Hepatocyte (in vitro differentiated cells): ENCODE measurements around the gene TOB1. TPM values are rescaled to one million over a fixed set of nuclear protein-coding genes. Genes with fewer than 3 reads are reported as not detected.
A peak's percentile ranks its signal among the peaks of the same experiment; 100 is the strongest.

ENCODE experiments used
- DNase-seq: peaks from one replicate; pipeline ENCODE4 v3.0.0-alpha.2; 2016; ENCODE audit warnings: low spot score
- H2AFZ ChIP-seq: fragments of 200-600 bp; sonication (generic); 2 replicates; pipeline ENCODE4 v1.6.0; 2016; ENCODE audit warnings: antibody characterized with exemption, mild to moderate bottlenecking
- H3K27ac ChIP-seq: fragments of 200-600 bp; sonication (generic); 2 replicates; pipeline ENCODE4 v1.5.1; 2016; ENCODE audit warnings: mild to moderate bottlenecking
- H3K27me3 ChIP-seq: fragments of 200-600 bp; sonication (generic); 2 replicates; pipeline ENCODE4 v1.6.1; 2016
- H3K36me3 ChIP-seq: fragments of 200-600 bp; sonication (generic); replicated peaks from 2 replicates; pipeline ENCODE4 v1.5.1; 2016; ENCODE audit warnings: low read depth; ENCODE audit not compliant: insufficient read depth
- H3K4me1 ChIP-seq: fragments of 200-600 bp; sonication (generic); 2 replicates; pipeline ENCODE4 v1.5.1; 2016; ENCODE audit warnings: mild to moderate bottlenecking, moderate library complexity; ENCODE audit not compliant: insufficient read depth
- H3K4me2 ChIP-seq: fragments of 200-600 bp; sonication (generic); 2 replicates; pipeline ENCODE4 v1.6.0; 2016
- H3K4me3 ChIP-seq: fragments of 200-600 bp; sonication (generic); 2 replicates; pipeline ENCODE4 v1.5.1; 2016; ENCODE audit warnings: mild to moderate bottlenecking
- H3K79me2 ChIP-seq: fragments of 200-600 bp; sonication (generic); 2 replicates; pipeline ENCODE4 v1.6.0; 2017; ENCODE audit warnings: mild to moderate bottlenecking
- H3K9me2 ChIP-seq: fragments of 200-600 bp; sonication (generic); replicated peaks from 2 replicates; pipeline ENCODE4 v1.6.0; 2017; ENCODE audit warnings: mild to moderate bottlenecking; ENCODE audit not compliant: insufficient read depth
- H3K9me3 ChIP-seq: fragments of 200-600 bp; sonication (generic); 2 replicates; pipeline ENCODE4 v1.5.1; 2016; ENCODE audit warnings: low read depth, mild to moderate bottlenecking
- H4K20me1 ChIP-seq: fragments of 200-600 bp; sonication (generic); 2 replicates; pipeline ENCODE4 v1.6.0; 2016; ENCODE audit warnings: mild to moderate bottlenecking; ENCODE audit not compliant: insufficient read depth, poor library complexity, severe bottlenecking
- CTCF ChIP-seq: fragments of 200-600 bp; sonication (generic); IDR thresholded peaks from 2 replicates; pipeline ENCODE4 v1.5.1; 2016; ENCODE audit warnings: antibody characterized with exemption, mild to moderate bottlenecking; ENCODE audit not compliant: poor library complexity
- EZH2 ChIP-seq: fragments of 200-600 bp; sonication (generic); IDR thresholded peaks from 2 replicates; pipeline ENCODE4 v1.6.1; 2016; ENCODE audit warnings: antibody characterized with exemption, mild to moderate bottlenecking, borderline replicate concordance
- EZH2phosphoT487 ChIP-seq: fragments of 200-600 bp; sonication (generic); IDR thresholded peaks from one replicate; pipeline ENCODE4 v1.6.1; 2018; ENCODE audit warnings: antibody characterized with exemption, mild to moderate bottlenecking, low read depth, moderate library complexity; ENCODE audit not compliant: unreplicated experiment, severe bottlenecking
- WGBS: methylation state at CpG from one replicate; pipeline ENCODE4 v1.1.6; 2016; ENCODE audit warnings: low lambda C conversion rate; ENCODE audit errors: missing lambda C conversion rate; 5-methylcytosine and 5-hydroxymethylcytosine counted together
- polyA plus RNA-seq: library from polyadenylated mRNA; unstranded; fragments of >200 nt; fragmentation: Nextera tagmentation; extraction: Ambion mirVana; gene quantifications from 2 replicates; pipeline ENCODE4 v1.2.1, GENCODE V29; 2016
- total RNA-seq: library from RNA; depleted of rRNA; stranded (reverse); fragments of >200 nt; gene quantifications from 2 replicates; pipeline ENCODE4 v1.2.3, GENCODE V29; 2014

TOB1 gene
- total and polyA plus RNA-seq, 2 experiments from 2014 or later: 43.2 to 52.1 TPM

- peak; percentile 79 for TF ChIP-seq CTCF
- no peak for TF ChIP-seq EZH2phosphoT487
- Histone ChIP-seq H3K9me3 (no peaks in the 10 kb centered on the region), H3K4me1 (peaks cover 6% of the 10 kb centered on the region), H3K27ac (no peak overlapping the region), H3K27me3 (no peaks in the 10 kb centered on the region), H3K79me2 (no peaks in the 10 kb centered on the region), H3K36me3 (no peaks in the 10 kb centered on the region), H3K4me2 (no peak overlapping the region), H4K20me1 (no peaks in the 10 kb centered on the region), H3K4me3 (no peak overlapping the region), H3K9me2 (no peaks in the 10 kb centered on the region), H2AFZ (no peak overlapping the region)
- peak; percentile 84 for DNase-seq
- 19% methylated on average over 8 of the region's 8 CpGs for WGBS
Observed at GRCh38 chr17:50841949-50842354, 24.2 kb downstream of the TOB1 start.

- Histone ChIP-seq H3K27me3 (no peaks in the 10 kb centered on the region), H3K27ac (no peak overlapping the region), H3K9me2 (no peaks in the 10 kb centered on the region), H3K4me3 (no peak overlapping the region), H2AFZ (no peak overlapping the region), H3K4me1 (peaks cover 6% of the 10 kb centered on the region), H3K9me3 (no peaks in the 10 kb centered on the region), H3K36me3 (no peaks in the 10 kb centered on the region), H4K20me1 (no peaks in the 10 kb centered on the region), H3K4me2 (no peak overlapping the region), H3K79me2 (no peaks in the 10 kb centered on the region)
- WGBS: 81% methylated on average over 11 of the region's 11 CpGs
- TF ChIP-seq EZH2phosphoT487 (no peak), CTCF (no peak), EZH2 (no peak)
- DNase-seq: no peak
Observed at GRCh38 chr17:50841277-50841948, 24.7 kb downstream of the TOB1 start.

- no peaks in the 10 kb centered on the region for H3K9me3 ChIP-seq
- no peaks in the 10 kb centered on the region for H3K79me2 ChIP-seq
- no peak for DNase-seq
- H2AFZ ChIP-seq: no peak overlapping the region
- H4K20me1 ChIP-seq: no peaks in the 10 kb centered on the region
- H3K27ac ChIP-seq: no peak overlapping the region
- 95% methylated on average over 29 of the region's 29 CpGs for WGBS
- no peak for TF ChIP-seq CTCF
- TF ChIP-seq EZH2: no peak
- no peak for TF ChIP-seq EZH2phosphoT487
- no peaks in the 10 kb centered on the region for H3K27me3 ChIP-seq
- no peaks in the 10 kb centered on the region for H3K36me3 ChIP-seq
- peaks cover 9% of the 10 kb centered on the region for H3K4me1 ChIP-seq
- no peak overlapping the region for H3K4me2 ChIP-seq
- no peak overlapping the region for H3K4me3 ChIP-seq
- H3K9me2 ChIP-seq: no peaks in the 10 kb centered on the region
Observed at GRCh38 chr17:50840311-50840851, 25.8 kb downstream of the TOB1 start.
